GM21825 (cell line): Measurements from ENCODE around the gene TOP2B.

Experiments used
- ATAC-seq: cut with Tn5 transposase; IDR thresholded peaks from one replicate; pipeline ENCODE4 v1.9.1; 2021; ENCODE audit warnings: mild to moderate bottlenecking, moderate library complexity; ENCODE audit not compliant: unreplicated experiment

Gene TOP2B

GRCh38 chr3:25621087-25621486, 43.6 kb downstream of the TOP2B start:
- ATAC-seq, result no peak

- ATAC-seq, result no peak
Measured at GRCh38 chr3:25620493-25620892, 44.2 kb downstream of the TOP2B start.

- ATAC-seq, result no peak
Measured at GRCh38 chr3:25619382-25619781, 45.3 kb downstream of the TOP2B start.

GRCh38 chr3:25618028-25618427, 46.7 kb downstream of the TOP2B start:
- no peak for ATAC-seq

GRCh38 chr3:25611193-25611592, 53.5 kb downstream of the TOP2B start:
- no peak for ATAC-seq

GRCh38 chr3:25610779-25611178, 53.9 kb downstream of the TOP2B start:
- ATAC-seq, result no peak

- ATAC-seq, result no peak
Measured at GRCh38 chr3:25610167-25610566, 54.5 kb downstream of the TOP2B start.

GRCh38 chr3:25604107-25604805, 60.5 kb downstream of the TOP2B start:
- ATAC-seq, result no peak

GRCh38 chr3:25603703-25604102, 61.0 kb downstream of the TOP2B start:
- no peak for ATAC-seq

GRCh38 chr3:25597535-25598101, 67.1 kb downstream of the TOP2B start:
- ATAC-seq, result no peak

- ATAC-seq, result peak; percentile 47
Measured at GRCh38 chr3:25594007-25594502, 70.7 kb downstream of the TOP2B start.

- no peak for ATAC-seq
Measured at GRCh38 chr3:25593001-25593400, 71.7 kb downstream of the TOP2B start.

GRCh38 chr3:25592510-25592968, 72.2 kb downstream of the TOP2B start:
- no peak for ATAC-seq

GRCh38 chr3:25589783-25590258, 74.9 kb downstream of the TOP2B start:
- ATAC-seq, result no peak

- no peak for ATAC-seq
Measured at GRCh38 chr3:25589104-25589782, 75.5 kb downstream of the TOP2B start.

GRCh38 chr3:25588441-25589103, 76.1 kb downstream of the TOP2B start:
- ATAC-seq, result no peak

GRCh38 chr3:25587975-25588374, 76.7 kb downstream of the TOP2B start:
- ATAC-seq, result no peak

- ATAC-seq, result no peak
Measured at GRCh38 chr3:25587526-25587925, 77.2 kb downstream of the TOP2B start.

- no peak for ATAC-seq
Measured at GRCh38 chr3:25587094-25587493, 77.6 kb downstream of the TOP2B start.

GRCh38 chr3:25586553-25586952, 78.2 kb downstream of the TOP2B start:
- no peak for ATAC-seq

- ATAC-seq, result no peak
Measured at GRCh38 chr3:25586167-25586505, 78.6 kb downstream of the TOP2B start.
